GM12878 (cell line): ENCODE results near the gene METTL8. TPM values are rescaled to one million over a fixed set of nuclear protein-coding genes. Genes with fewer than 3 reads are reported as not detected.

Experiments
- CBX5 ChIP-seq: sonication (generic); IDR thresholded peaks from 2 replicates; pipeline ENCODE4 v1.6.1; 2016; ENCODE audit warnings: low read depth, moderate library complexity, mild to moderate bottlenecking, inconsistent platforms
- CHD2 ChIP-seq: IDR thresholded peaks from 2 replicates; pipeline ENCODE4 v1.6.1; 2011; ENCODE audit warnings: low read depth, low read length, improper control_type of control experiment, borderline replicate concordance
- ESRRA ChIP-seq: IDR thresholded peaks from 2 replicates; pipeline ENCODE4 v1.6.1; 2012; ENCODE audit warnings: mild to moderate bottlenecking, low read length, improper control_type of control experiment
- FOXK2 ChIP-seq: fragments of 450-650 bp; IDR thresholded peaks from 2 replicates; pipeline ENCODE4 v1.6.1; 2017; ENCODE audit warnings: mild to moderate bottlenecking, moderate library complexity
- KDM1A ChIP-seq: fragments of 200-600 bp; sonication (generic); IDR thresholded peaks from 2 replicates; pipeline ENCODE4 v1.6.1; 2016; ENCODE audit warnings: borderline replicate concordance
- MTA2 ChIP-seq: fragments of 450-650 bp; IDR thresholded peaks from 2 replicates; pipeline ENCODE4 v1.6.1; 2016; ENCODE audit warnings: low read depth, mild to moderate bottlenecking, moderate library complexity
- POU2F2 ChIP-seq: IDR thresholded peaks from 3 replicates; pipeline ENCODE4 v1.6.1; 2011; ENCODE audit warnings: low read depth, mild to moderate bottlenecking, low read length, borderline replicate concordance
- RAD51 ChIP-seq: fragments of 450-650 bp; IDR thresholded peaks from 2 replicates; pipeline ENCODE4 v1.6.1; 2016; ENCODE audit warnings: moderate library complexity, mild to moderate bottlenecking, inconsistent platforms
- RFX5 ChIP-seq: IDR thresholded peaks from 2 replicates; pipeline ENCODE4 v1.6.1; 2011; ENCODE audit warnings: low read depth, low read length, improper control_type of control experiment
- SPI1 ChIP-seq: IDR thresholded peaks from 2 replicates; pipeline ENCODE4 v1.6.1; 2011; ENCODE audit warnings: low read depth, mild to moderate bottlenecking, low read length, moderate library complexity, borderline replicate concordance; ENCODE audit not compliant: insufficient read depth
- ZNF24 ChIP-seq: fragments of 450-650 bp; IDR thresholded peaks from 2 replicates; pipeline ENCODE4 v1.6.1; 2017; ENCODE audit warnings: antibody characterized with exemption, mild to moderate bottlenecking
- polyA plus RNA-seq, 11 experiments: library from polyadenylated mRNA; depleted of rRNA in 4 of 11; unstranded in 6 of 11; stranded (reverse) in 5 of 11; fragments of >200 nt; fragmentation: Nextera tagmentation in 4 of 11; fragmentation: Illumina TruSeq in 1 of 11; extraction: Ambion mirVana in 4 of 11; extraction: Trizol in 1 of 11; gene quantifications; 1 replicate in 1 of 11; 2 replicates in 10 of 11; pipeline versions ENCODE4 v1.2.1 to v1.2.3, GENCODE V29; 2011 to 2016; ENCODE audit warnings: inconsistent platforms in 2 of 11, missing spikeins in 2 of 11, low read depth in 1 of 11
- total RNA-seq, 4 experiments: library from RNA; depleted of rRNA in 3 of 4; stranded (reverse); fragments of >200 nt in 3 of 4; fragmentation: Illumina TruSeq in 1 of 4; extraction: Trizol in 1 of 4; gene quantifications; 2 replicates each; pipeline versions ENCODE4 v1.2.1 to v1.2.3, GENCODE V29; 2013 to 2021
- TF ChIP-seq, protein P1 (sequence below): IDR thresholded peaks from 2 replicates; pipeline ENCODE4 v1.6.1; 2012; ENCODE audit warnings: mild to moderate bottlenecking, low read depth, low read length
- TF ChIP-seq, protein P2 (sequence below): fragments of 450-650 bp; IDR thresholded peaks from 2 replicates; pipeline ENCODE4 v1.6.1; 2016; ENCODE audit warnings: mild to moderate bottlenecking
- TF ChIP-seq, protein P3 (sequence below), 3 experiments: IDR thresholded peaks in 2 of 3; conservative IDR thresholded peaks in 1 of 3; 2 replicates each; pipeline ENCODE4 v1.5.1; 2011; ENCODE audit warnings: low read depth in 3 of 3, low read length in 3 of 3, mild to moderate bottlenecking in 3 of 3, control low read depth in 2 of 3, moderate library complexity in 2 of 3, inconsistent platforms in 1 of 3, mixed read lengths in 1 of 3; ENCODE audit not compliant: control insufficient read depth in 2 of 3, insufficient read depth in 1 of 3; ENCODE audit errors: extremely low read depth in 1 of 3
- TF ChIP-seq, protein P4 (sequence below): IDR thresholded peaks from 2 replicates; pipeline ENCODE4 v1.6.1; 2011; ENCODE audit warnings: low read depth, mild to moderate bottlenecking, low read length, moderate library complexity, borderline replicate concordance; ENCODE audit errors: extremely low read depth

The METTL8 gene
- total and polyA plus RNA-seq, 10 of the 15 experiments (the other 5 are each of a cell fraction or from before 2014, with no cell fraction given), result 30.8 to 96.3 (median 51.5) TPM

DNA sequence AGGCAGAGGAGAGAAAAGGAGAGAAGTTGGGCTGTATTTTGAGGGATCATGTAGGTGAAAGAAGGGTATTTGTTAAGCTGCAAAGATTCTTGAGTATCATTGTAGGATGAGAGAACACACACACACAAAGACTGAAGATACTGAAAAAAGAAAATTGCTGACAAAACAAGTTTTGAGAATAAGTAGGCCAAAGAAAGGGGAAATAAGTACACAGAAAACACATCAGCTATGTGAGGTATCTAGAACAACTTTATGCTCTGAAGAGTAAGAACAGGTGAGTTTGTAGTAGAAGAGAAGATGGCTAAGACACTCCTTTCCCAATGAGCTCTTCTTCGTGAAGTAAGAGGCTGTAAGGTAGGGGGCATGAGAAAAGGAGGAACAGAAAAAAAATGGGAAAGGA, 28.2 kb downstream of the METTL8 start (continued):
- TF ChIP-seq, protein P1, sequence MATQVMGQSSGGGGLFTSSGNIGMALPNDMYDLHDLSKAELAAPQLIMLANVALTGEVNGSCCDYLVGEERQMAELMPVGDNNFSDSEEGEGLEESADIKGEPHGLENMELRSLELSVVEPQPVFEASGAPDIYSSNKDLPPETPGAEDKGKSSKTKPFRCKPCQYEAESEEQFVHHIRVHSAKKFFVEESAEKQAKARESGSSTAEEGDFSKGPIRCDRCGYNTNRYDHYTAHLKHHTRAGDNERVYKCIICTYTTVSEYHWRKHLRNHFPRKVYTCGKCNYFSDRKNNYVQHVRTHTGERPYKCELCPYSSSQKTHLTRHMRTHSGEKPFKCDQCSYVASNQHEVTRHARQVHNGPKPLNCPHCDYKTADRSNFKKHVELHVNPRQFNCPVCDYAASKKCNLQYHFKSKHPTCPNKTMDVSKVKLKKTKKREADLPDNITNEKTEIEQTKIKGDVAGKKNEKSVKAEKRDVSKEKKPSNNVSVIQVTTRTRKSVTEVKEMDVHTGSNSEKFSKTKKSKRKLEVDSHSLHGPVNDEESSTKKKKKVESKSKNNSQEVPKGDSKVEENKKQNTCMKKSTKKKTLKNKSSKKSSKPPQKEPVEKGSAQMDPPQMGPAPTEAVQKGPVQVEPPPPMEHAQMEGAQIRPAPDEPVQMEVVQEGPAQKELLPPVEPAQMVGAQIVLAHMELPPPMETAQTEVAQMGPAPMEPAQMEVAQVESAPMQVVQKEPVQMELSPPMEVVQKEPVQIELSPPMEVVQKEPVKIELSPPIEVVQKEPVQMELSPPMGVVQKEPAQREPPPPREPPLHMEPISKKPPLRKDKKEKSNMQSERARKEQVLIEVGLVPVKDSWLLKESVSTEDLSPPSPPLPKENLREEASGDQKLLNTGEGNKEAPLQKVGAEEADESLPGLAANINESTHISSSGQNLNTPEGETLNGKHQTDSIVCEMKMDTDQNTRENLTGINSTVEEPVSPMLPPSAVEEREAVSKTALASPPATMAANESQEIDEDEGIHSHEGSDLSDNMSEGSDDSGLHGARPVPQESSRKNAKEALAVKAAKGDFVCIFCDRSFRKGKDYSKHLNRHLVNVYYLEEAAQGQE, result no peak
- no peak for TF ChIP-seq SPI1
- no peak for TF ChIP-seq RFX5
- TF ChIP-seq, protein P2, sequence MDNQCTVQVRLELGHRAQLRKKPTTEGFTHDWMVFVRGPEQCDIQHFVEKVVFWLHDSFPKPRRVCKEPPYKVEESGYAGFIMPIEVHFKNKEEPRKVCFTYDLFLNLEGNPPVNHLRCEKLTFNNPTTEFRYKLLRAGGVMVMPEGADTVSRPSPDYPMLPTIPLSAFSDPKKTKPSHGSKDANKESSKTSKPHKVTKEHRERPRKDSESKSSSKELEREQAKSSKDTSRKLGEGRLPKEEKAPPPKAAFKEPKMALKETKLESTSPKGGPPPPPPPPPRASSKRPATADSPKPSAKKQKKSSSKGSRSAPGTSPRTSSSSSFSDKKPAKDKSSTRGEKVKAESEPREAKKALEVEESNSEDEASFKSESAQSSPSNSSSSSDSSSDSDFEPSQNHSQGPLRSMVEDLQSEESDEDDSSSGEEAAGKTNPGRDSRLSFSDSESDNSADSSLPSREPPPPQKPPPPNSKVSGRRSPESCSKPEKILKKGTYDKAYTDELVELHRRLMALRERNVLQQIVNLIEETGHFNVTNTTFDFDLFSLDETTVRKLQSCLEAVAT, result 0 out of 2 replicates have a peak, but pooled peaks have one; percentile 15
- TF ChIP-seq ZNF24, result no peak
- no peak for TF ChIP-seq MTA2
- TF ChIP-seq, protein P3, sequence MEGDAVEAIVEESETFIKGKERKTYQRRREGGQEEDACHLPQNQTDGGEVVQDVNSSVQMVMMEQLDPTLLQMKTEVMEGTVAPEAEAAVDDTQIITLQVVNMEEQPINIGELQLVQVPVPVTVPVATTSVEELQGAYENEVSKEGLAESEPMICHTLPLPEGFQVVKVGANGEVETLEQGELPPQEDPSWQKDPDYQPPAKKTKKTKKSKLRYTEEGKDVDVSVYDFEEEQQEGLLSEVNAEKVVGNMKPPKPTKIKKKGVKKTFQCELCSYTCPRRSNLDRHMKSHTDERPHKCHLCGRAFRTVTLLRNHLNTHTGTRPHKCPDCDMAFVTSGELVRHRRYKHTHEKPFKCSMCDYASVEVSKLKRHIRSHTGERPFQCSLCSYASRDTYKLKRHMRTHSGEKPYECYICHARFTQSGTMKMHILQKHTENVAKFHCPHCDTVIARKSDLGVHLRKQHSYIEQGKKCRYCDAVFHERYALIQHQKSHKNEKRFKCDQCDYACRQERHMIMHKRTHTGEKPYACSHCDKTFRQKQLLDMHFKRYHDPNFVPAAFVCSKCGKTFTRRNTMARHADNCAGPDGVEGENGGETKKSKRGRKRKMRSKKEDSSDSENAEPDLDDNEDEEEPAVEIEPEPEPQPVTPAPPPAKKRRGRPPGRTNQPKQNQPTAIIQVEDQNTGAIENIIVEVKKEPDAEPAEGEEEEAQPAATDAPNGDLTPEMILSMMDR (IDR thresholded peaks at IDR 0.05 in 2 of 3, conservative IDR thresholded peaks at IDR 0.05 in 1 of 3; ENCODE audit: control insufficient read depth in 2 of 3, extremely low read depth in 1 of 3, insufficient read depth in 1 of 3, low read depth in 3 of 3, low read length in 3 of 3), result no peak
- no peak for TF ChIP-seq ESRRA
- no peak for TF ChIP-seq FOXK2
- no peak for TF ChIP-seq CHD2
- no peak for TF ChIP-seq POU2F2
- TF ChIP-seq RAD51, result no peak
- TF ChIP-seq CBX5, result no peak
- TF ChIP-seq, protein P4, sequence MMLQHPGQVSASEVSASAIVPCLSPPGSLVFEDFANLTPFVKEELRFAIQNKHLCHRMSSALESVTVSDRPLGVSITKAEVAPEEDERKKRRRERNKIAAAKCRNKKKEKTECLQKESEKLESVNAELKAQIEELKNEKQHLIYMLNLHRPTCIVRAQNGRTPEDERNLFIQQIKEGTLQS, result no peak
- TF ChIP-seq KDM1A, result no peak
